K562 (cell line): Measurements from ENCODE around the gene GNAI3. TPM values are rescaled to one million over a fixed set of nuclear protein-coding genes. Genes with fewer than 3 reads are reported as not detected.
A peak's percentile ranks its signal among the peaks of the same experiment; 100 is the strongest.

Experiments
- ATAC-seq: fragments of 200-7000 bp; cut with Tn5 transposase; 3 replicates; pipeline ENCODE4 v1.9.1; 2020; ENCODE audit warnings: moderate library complexity
- BruUV-seq: library from RNA; stranded (reverse); fragments of 400-500 nt; replicated peaks from 2 replicates; lab custom pipeline; 2021; lab: Mats Ljungman, UMichigan
- CTCF ChIA-PET: fragments of 300-600 bp; formaldehyde crosslinking; extraction: SDS; loops from one replicate; lab custom pipeline; 2021; ENCODE audit warnings: low intra/inter-chr PET ratio; lab: Yijun Ruan, JAX
- POLR2A ChIA-PET: fragments of 300-600, 350-650 bp; sonication (Branson Sonifier 250); formaldehyde crosslinking; extraction: SDS; loops from one replicate; lab custom pipeline; 2021; ENCODE audit warnings: antibody characterized with exemption, inconsistent platforms; lab: Yijun Ruan, JAX
- DNase-seq, 4 experiments: peaks; one replicate each; pipeline versions ENCODE4 v3.0.0 to v3.0.0-alpha.2; 2011 to 2018; ENCODE audit warnings: low spot score in 3 of 4, mixed read lengths in 3 of 4; ENCODE audit errors: extremely low read depth in 1 of 4
- FAIRE-seq: peaks from 2 replicates; lab custom pipeline; 2011; peaks lifted over from hg19 to GRCh38; lab: Jason Lieb, UNC
- H2AFZ ChIP-seq: 2 replicates; pipeline ENCODE4 v1.6.0; 2011; ENCODE audit warnings: low read depth, low read length, control low read depth, inconsistent platforms
- H3K27ac ChIP-seq: fragments of 200-600 bp; 3 replicates; pipeline ENCODE4 v1.8.0; 2011; ENCODE audit warnings: low read depth, mild to moderate bottlenecking, control low read depth, inconsistent platforms, low read length, moderate library complexity, mixed read lengths; ENCODE audit errors: extremely low read depth
- H3K27me3 ChIP-seq, 2 experiments: fragments of 300-600 bp in 1 of 2; 2 replicates in 1 of 2; 3 replicates in 1 of 2; pipeline versions ENCODE4 v1.6.0 to v1.8.0; 2011; ENCODE audit warnings: inconsistent platforms in 2 of 2, low read length in 2 of 2, mild to moderate bottlenecking in 1 of 2, mixed read lengths in 1 of 2, moderate library complexity in 1 of 2; ENCODE audit not compliant: control insufficient read depth in 2 of 2, insufficient read depth in 2 of 2
- H3K36me3 ChIP-seq: fragments of 300-600 bp; 3 replicates; pipeline ENCODE4 v1.8.0; 2011; ENCODE audit warnings: mild to moderate bottlenecking, low read length, inconsistent platforms; ENCODE audit not compliant: control insufficient read depth, insufficient read depth
- H3K4me1 ChIP-seq, 2 experiments: fragments of 200-600 bp in 1 of 2; replicated peaks in 1 of 2; 2 replicates in 1 of 2; 3 replicates in 1 of 2; pipeline versions ENCODE4 v1.5.1 to v1.8.0; 2011; ENCODE audit warnings: inconsistent platforms in 2 of 2, low read length in 2 of 2, mild to moderate bottlenecking in 1 of 2, mixed read lengths in 1 of 2, moderate library complexity in 1 of 2; ENCODE audit not compliant: control insufficient read depth in 2 of 2, insufficient read depth in 2 of 2
- H3K4me2 ChIP-seq: 2 replicates; pipeline ENCODE4 v1.6.1; 2011; ENCODE audit warnings: low read length, control low read depth, inconsistent platforms, mixed read lengths; ENCODE audit not compliant: insufficient read depth
- H3K4me3 ChIP-seq: fragments of 200-600 bp; sonication (generic), shearing (Covaris generic); 2 replicates; pipeline ENCODE4 v1.5.1; 2016; ENCODE audit warnings: control low read depth, inconsistent platforms
- H3K79me2 ChIP-seq: fragments of 200-600 bp; 3 replicates; pipeline ENCODE4 v1.8.0; 2011; ENCODE audit warnings: low read length, inconsistent platforms; ENCODE audit not compliant: control insufficient read depth, insufficient read depth
- H3K9ac ChIP-seq, 2 experiments: 2 replicates each; pipeline versions ENCODE4 v1.6.0 to v1.6.1; 2011; ENCODE audit warnings: low read depth in 2 of 2, low read length in 2 of 2, control low read depth in 1 of 2, inconsistent platforms in 1 of 2, mild to moderate bottlenecking in 1 of 2, mixed read lengths in 1 of 2; ENCODE audit not compliant: insufficient read depth in 1 of 2
- H3K9me1 ChIP-seq: one replicate; pipeline ENCODE4 v1.6.0; 2011; ENCODE audit warnings: inconsistent platforms, mild to moderate bottlenecking, low read length, moderate library complexity; ENCODE audit not compliant: control insufficient read depth, insufficient read depth
- H3K9me3 ChIP-seq: replicated peaks from 2 replicates; pipeline ENCODE4 v1.5.1; 2011; ENCODE audit warnings: low read depth, low read length, inconsistent platforms; ENCODE audit not compliant: control insufficient read depth, insufficient read depth
- H4K20me1 ChIP-seq: replicated peaks from 2 replicates; pipeline ENCODE4 v1.6.1; 2011; ENCODE audit warnings: low read length, inconsistent platforms, mixed read lengths; ENCODE audit not compliant: control insufficient read depth, insufficient read depth
- EGR1 ChIP-seq: fragments of 450-650 bp; conservative IDR thresholded peaks from 2 replicates; pipeline ENCODE4 v1.6.1; 2017; ENCODE audit warnings: mild to moderate bottlenecking
- ILK ChIP-seq: fragments of 450-650 bp; IDR thresholded peaks from 2 replicates; pipeline ENCODE4 v1.6.1; 2016; ENCODE audit warnings: missing genetic modification characterization, low read depth, mild to moderate bottlenecking, missing compliant biosample characterization, moderate library complexity, borderline replicate concordance
- SIN3A ChIP-seq, 2 experiments: fragments of 150-350 bp in 1 of 2; IDR thresholded peaks; 2 replicates each; pipeline ENCODE4 v1.6.1; 2011 to 2016; ENCODE audit warnings: borderline replicate concordance in 2 of 2, low read depth in 2 of 2, low read length in 2 of 2, mild to moderate bottlenecking in 2 of 2, moderate library complexity in 2 of 2; ENCODE audit not compliant: control insufficient read depth in 1 of 2
- WGBS: fragments of 100-300 bp; shearing (Covaris generic); methylation state at CpG from one replicate; pipeline ENCODE4 v1.1.6; 2016; ENCODE audit warnings: low coverage, mixed read lengths; ENCODE audit not compliant: insufficient coverage; ENCODE audit errors: missing lambda C conversion rate; 5-methylcytosine and 5-hydroxymethylcytosine counted together
- in situ Hi-C: fragments of 300-500 bp; cut with MboI; formaldehyde crosslinking; loops from 4 replicates; pipeline ENCODE4 v1.15.0; 2018; ENCODE audit warnings: inconsistent platforms, mixed read lengths
- intact Hi-C: fragments of 100-400 bp; cut with micrococcal nuclease; formaldehyde crosslinking; loops from 2 replicates; pipeline ENCODE4 v1.14.2; 2022
- polyA plus RNA-seq, 8 experiments: library from polyadenylated mRNA; depleted of rRNA in 4 of 8; stranded (reverse) in 5 of 8; unstranded in 3 of 8; fragments of >200 nt; fragmentation: Nextera tagmentation in 2 of 8; fragmentation: Illumina TruSeq in 1 of 8; extraction: Ambion mirVana in 2 of 8; extraction: Trizol in 1 of 8; gene quantifications; 2 replicates each; pipeline versions ENCODE4 v1.2.1 to v1.2.3, GENCODE V29; 2011 to 2014; ENCODE audit warnings: inconsistent platforms in 1 of 8, missing spikeins in 1 of 8
- total RNA-seq, 7 experiments: library from RNA; depleted of rRNA in 6 of 7; stranded (reverse); fragments of >200 nt in 6 of 7; fragmentation: Illumina TruSeq in 2 of 7; extraction: Trizol in 2 of 7; gene quantifications; 2 replicates each; pipeline versions ENCODE4 v1.2.1 to v1.2.3, GENCODE V29; 2011 to 2021; ENCODE audit warnings: low replicate concordance in 1 of 7

Gene GNAI3
- total and polyA plus RNA-seq, 9 of the 15 experiments (the other 6 are each of a cell fraction or from before 2014, with no cell fraction given), result 6.3 to 13.2 (median 8.9) TPM

- 37% methylated on average over 16 of the region's 16 CpGs for WGBS
- no peak for DNase-seq
- H3K4me2 ChIP-seq, result 0 out of 2 replicates have a peak overlapping the region, but pooled peaks have one; percentile 53
These were observed 16.5 kb upstream of the GNAI3 start for GRCh38 chr1:109531826-109532364.

More at GRCh38 chr1:109531826-109532364, 16.5 kb upstream of the GNAI3 start:
- Histone ChIP-seq H3K27me3 (peaks cover 12 to 20% of the 10 kb centered on the region in 2 experiments), H3K36me3 (no peaks in the 10 kb centered on the region)
- 0 out of 2 replicates have a peak, but pooled peaks have one; percentile 3 for TF ChIP-seq EGR1
- no peak for TF ChIP-seq ILK (tag)
- TF ChIP-seq SIN3A (IDR thresholded peaks at IDR 0.05; ENCODE audit: borderline replicate concordance in 2 of 2, control insufficient read depth in 1 of 2, low read depth in 2 of 2, low read length in 2 of 2), result 0 out of 4 replicates have a peak, but pooled peaks of 1 of the 2 experiments have one; percentile 2
- TF ChIP-seq, all 486 proteins: peak for 2
- FAIRE-seq (no peak), ATAC-seq (no peak; the same call in 2 of the 3 replicates)
- Histone ChIP-seq H3K79me2 (no peaks in the 10 kb centered on the region), H3K9me3 (no peaks in the 10 kb centered on the region), H4K20me1 (no peaks in the 10 kb centered on the region), H3K9me1 (no peaks in the 10 kb centered on the region), H3K9ac (peak overlapping the region in 1 of 2 experiments; percentile 61; a peak in 1 of 4 replicates), H3K27ac (no peak overlapping the region), H3K4me1 (peaks cover 9 to 14% of the 10 kb centered on the region in 2 experiments; a peak in 4 of 5 replicates), H2AFZ (peak overlapping the region; percentile 97), H3K4me3 (no peak overlapping the region)
- intact Hi-C loops (loop anchor here (1.0 to 10.0 kb wide), 9 partner anchors 32 to 417 kb away; partner anchors contain the start of genes CYB561D1 and ELAPOR1), in situ Hi-C loops (loop anchor here (5.0 kb wide), 2 partner anchors 35 to 270 kb away; no protein-coding TSS in a partner anchor)
- POLR2A ChIA-PET, result interaction anchor here (0.6 to 4.9 kb wide), 14 partner anchors 10 to 257 kb away, joined by 3 to 21 read pairs (median 5); partner anchors contain the start of genes ATXN7L2, CYB561D1, GNAI3 and PSMA5
- BruUV-seq, result no TSS peak
- CTCF ChIA-PET, result interaction anchor here (0.5 to 5.3 kb wide), 6 partner anchors 22 to 331 kb away, joined by 3 to 131 read pairs (median 22); partner anchors contain the start of gene CYB561D1
